Measurements from ENCODE around the gene DVL2. TPM values are rescaled to one million over a fixed set of nuclear protein-coding genes. Genes with fewer than 3 reads are reported as not detected.

The DVL2 gene
- total RNA-seq, 1 donor from 2014 or later = 47.5 TPM

Small RNAs within 50 kb of the gene (small RNA-seq; reads per million reads assigned to genes)
- gene AC120057.4 (ENCODE audit: low replicate concordance) (not detected), gene MIR324 (ENCODE audit: low replicate concordance) (13.1 reads per million, percentile 93 among the genes with 10 or more reads in this experiment), gene RF00019 (ENCODE audit: low replicate concordance) (not detected)

Other genes with a start within 250 kb of the DVL2 start
- 1.2 TPM for gene ALOX12, start 238.5 kb downstream of the DVL2 start, total RNA-seq
- gene RNASEK, start 221.9 kb downstream of the DVL2 start, total RNA-seq = 57.5 TPM
- gene BCL6B, start 211.5 kb downstream of the DVL2 start, total RNA-seq = 7.6 TPM
- gene SLC16A13, start 198.5 kb downstream of the DVL2 start, total RNA-seq = 0.69 TPM
- gene SLC16A11, start 190.4 kb downstream of the DVL2 start, total RNA-seq = 0.69 TPM
- gene CLEC10A, start 154.3 kb downstream of the DVL2 start, total RNA-seq = 3.7 TPM
- 0.39 TPM for gene ASGR2, start 119.7 kb downstream of the DVL2 start, total RNA-seq
- 3.7 TPM for gene ASGR1, start 55.1 kb downstream of the DVL2 start, total RNA-seq
- gene DLG4, start 14.7 kb downstream of the DVL2 start, total RNA-seq = 16.5 TPM
- gene ACADVL, start 14.6 kb downstream of the DVL2 start, total RNA-seq = 261 TPM
- gene PHF23, start 4.9 kb upstream of the DVL2 start, total RNA-seq = 27.0 TPM
- gene GABARAP, start 7.9 kb upstream of the DVL2 start, total RNA-seq = 223 TPM
- 44.1 TPM for gene CTDNEP1, start 17.2 kb upstream of the DVL2 start, total RNA-seq
- 27.5 TPM for gene ELP5, start 17.7 kb upstream of the DVL2 start, total RNA-seq
- gene CLDN7, start 28.0 kb upstream of the DVL2 start, total RNA-seq = 5.4 TPM
- 11.7 TPM for gene SLC2A4, start 47.2 kb upstream of the DVL2 start, total RNA-seq
- gene YBX2, start 60.1 kb upstream of the DVL2 start, total RNA-seq = 1.3 TPM
- 186 TPM for gene EIF5A, start 73.1 kb upstream of the DVL2 start, total RNA-seq
- gene GPS2, start 80.8 kb upstream of the DVL2 start, total RNA-seq = 17.2 TPM
- 14.2 TPM for gene NEURL4, start 94.8 kb upstream of the DVL2 start, total RNA-seq
- 4.7 TPM for gene ACAP1, start 102.0 kb upstream of the DVL2 start, total RNA-seq
- gene KCTD11, start 117.6 kb upstream of the DVL2 start, total RNA-seq = 6.3 TPM
- gene TMEM95, start 120.6 kb upstream of the DVL2 start, total RNA-seq = not detected
- 2.5 TPM for gene TNK1, start 146.6 kb upstream of the DVL2 start, total RNA-seq
- gene PLSCR3, start 160.0 kb upstream of the DVL2 start, total RNA-seq = 16.0 TPM
- gene TMEM256, start 169.6 kb upstream of the DVL2 start, total RNA-seq = 75.9 TPM
- 8.8 TPM for gene NLGN2, start 173.3 kb upstream of the DVL2 start, total RNA-seq
- gene SPEM1, start 185.8 kb upstream of the DVL2 start, total RNA-seq = not detected
- gene SPEM2, start 191.1 kb upstream of the DVL2 start, total RNA-seq = not detected
- not detected for gene SPEM3, start 194.3 kb upstream of the DVL2 start, total RNA-seq
- 3.3 TPM for gene TMEM102, start 200.9 kb upstream of the DVL2 start, total RNA-seq
- gene FGF11, start 205.0 kb upstream of the DVL2 start, total RNA-seq = 3.4 TPM
- 12.5 TPM for gene CHRNB1, start 210.5 kb upstream of the DVL2 start, total RNA-seq
- 16.7 TPM for gene ZBTB4, start 245.1 kb upstream of the DVL2 start, total RNA-seq
- gene SLC35G6, start 246.9 kb upstream of the DVL2 start, total RNA-seq = not detected
- gene POLR2A, start 249.8 kb upstream of the DVL2 start, total RNA-seq = 73.0 TPM